GM19468 (cell line): ENCODE measurements around the gene COBLL1.
A peak's percentile ranks its signal among the peaks of the same experiment; 100 is the strongest.
"Not testable (repeated sequence)": the region's sequence is repeated elsewhere in the genome, so short reads cannot be mapped to it uniquely, and the experiment has no call there.

Experiments
- ATAC-seq: cut with Tn5 transposase; IDR thresholded peaks from one replicate; pipeline ENCODE4 v1.9.1; 2021; ENCODE audit warnings: mild to moderate bottlenecking, moderate library complexity, moderate number of reproducible peaks; ENCODE audit not compliant: unreplicated experiment; ENCODE audit errors: extremely low read depth

Gene COBLL1

GRCh38 chr2:164841719-164842623 is at the start of gene COBLL1:
COBLL1 (minus strand) TSS chr2:164841823; CDS start chr2:164841196, 627 bp downstream.
- peak; percentile 43 for ATAC-seq

- ATAC-seq = no peak
These were observed 48.9 kb upstream of the COBLL1 start for GRCh38 chr2:164890544-164890943.

- ATAC-seq = no peak
These were observed 47.0 kb upstream of the COBLL1 start for GRCh38 chr2:164888592-164888991.

GRCh38 chr2:164887434-164888144 is 46.0 kb upstream of the COBLL1 start:
- no peak for ATAC-seq

- no peak for ATAC-seq
These were observed 40.7 kb upstream of the COBLL1 start for GRCh38 chr2:164882276-164882675.

- no peak for ATAC-seq
These were observed 39.9 kb upstream of the COBLL1 start for GRCh38 chr2:164881524-164881923.

GRCh38 chr2:164879901-164880535 is 38.4 kb upstream of the COBLL1 start:
- no peak for ATAC-seq

GRCh38 chr2:164877927-164878326 is 36.3 kb upstream of the COBLL1 start:
- ATAC-seq = no peak

- ATAC-seq = no peak
These were observed 35.5 kb upstream of the COBLL1 start for GRCh38 chr2:164877169-164877568.

- no peak for ATAC-seq
These were observed 33.9 kb upstream of the COBLL1 start for GRCh38 chr2:164875334-164876205.

GRCh38 chr2:164873210-164873908 is 31.7 kb upstream of the COBLL1 start:
- ATAC-seq = no peak

- no peak for ATAC-seq
These were observed 29.8 kb upstream of the COBLL1 start for GRCh38 chr2:164871404-164871803.

GRCh38 chr2:164869420-164869772 is 27.8 kb upstream of the COBLL1 start:
- no peak for ATAC-seq

GRCh38 chr2:164868563-164869419 is 27.2 kb upstream of the COBLL1 start:
- no peak for ATAC-seq

GRCh38 chr2:164867779-164868397 is 26.3 kb upstream of the COBLL1 start:
- no peak for ATAC-seq

- not testable (repeated sequence) for ATAC-seq
These were observed 24.8 kb upstream of the COBLL1 start for GRCh38 chr2:164866381-164866780.

GRCh38 chr2:164860694-164861042 is 19.0 kb upstream of the COBLL1 start:
- no peak for ATAC-seq
